PFSK-1 (cell line): Measurements from ENCODE around the gene MAP2.

Experiments
- FOXP2 ChIP-seq: optimal IDR thresholded peaks from 2 replicates; pipeline ENCODE3; 2011; ENCODE audit warnings: borderline replicate concordance, control low read depth, inconsistent platforms; ENCODE audit not compliant: insufficient read depth; ENCODE audit errors: extremely low read length, extremely low read depth
- POLR2AphosphoS5 ChIP-seq: IDR thresholded peaks from 2 replicates; pipeline ENCODE4 v1.6.1; 2012; ENCODE audit warnings: low read depth, mild to moderate bottlenecking, control low read depth, low read length, moderate library complexity
- REST ChIP-seq, 2 experiments: IDR thresholded peaks; 2 replicates each; pipeline versions ENCODE4 v1.6.1 to v1.8.0; 2011 to 2012; ENCODE audit warnings: low read depth in 2 of 2, low read length in 2 of 2, control low read depth in 1 of 2, inconsistent platforms in 1 of 2, mild to moderate bottlenecking in 1 of 2, moderate library complexity in 1 of 2; ENCODE audit not compliant: insufficient read depth in 1 of 2
- SIN3A ChIP-seq: IDR thresholded peaks from 2 replicates; pipeline ENCODE4 v1.6.1; 2012; ENCODE audit warnings: mild to moderate bottlenecking, low read length, moderate library complexity, borderline replicate concordance; ENCODE audit not compliant: insufficient read depth
- TAF1 ChIP-seq: IDR thresholded peaks from 2 replicates; pipeline ENCODE4 v1.6.1; 2012; ENCODE audit warnings: low read length, control low read depth, borderline replicate concordance; ENCODE audit not compliant: insufficient read depth

MAP2 gene

GRCh38 chr2:209463835-209464234 is 40.0 kb downstream of the MAP2 start:
- TF ChIP-seq POLR2AphosphoS5 (no peak), REST (IDR thresholded peaks at IDR 0.05; ENCODE audit: insufficient read depth in 1 of 2, low read depth in 2 of 2, low read length in 2 of 2) (no peak), SIN3A (no peak), FOXP2 (no peak)

GRCh38 chr2:209468846-209469245 is 45.0 kb downstream of the MAP2 start:
- TF ChIP-seq POLR2AphosphoS5 (no peak), SIN3A (no peak), FOXP2 (no peak), TAF1 (no peak), REST (IDR thresholded peaks at IDR 0.05; ENCODE audit: insufficient read depth in 1 of 2, low read depth in 2 of 2, low read length in 2 of 2) (no peak)

GRCh38 chr2:209469481-209469880 is 45.6 kb downstream of the MAP2 start:
- TF ChIP-seq POLR2AphosphoS5: no peak
- no peak for TF ChIP-seq TAF1
- no peak for TF ChIP-seq FOXP2
- TF ChIP-seq REST (IDR thresholded peaks at IDR 0.05; ENCODE audit: insufficient read depth in 1 of 2, low read depth in 2 of 2, low read length in 2 of 2): no peak
- no peak for TF ChIP-seq SIN3A

GRCh38 chr2:209470466-209470865 is 46.6 kb downstream of the MAP2 start:
- TF ChIP-seq TAF1 (no peak), FOXP2 (no peak), POLR2AphosphoS5 (no peak), SIN3A (no peak), REST (IDR thresholded peaks at IDR 0.05; ENCODE audit: insufficient read depth in 1 of 2, low read depth in 2 of 2, low read length in 2 of 2) (no peak)

GRCh38 chr2:209471037-209471436 is 47.2 kb downstream of the MAP2 start:
- TF ChIP-seq POLR2AphosphoS5: no peak
- TF ChIP-seq REST (IDR thresholded peaks at IDR 0.05; ENCODE audit: insufficient read depth in 1 of 2, low read depth in 2 of 2, low read length in 2 of 2): no peak
- TF ChIP-seq TAF1: no peak
- no peak for TF ChIP-seq SIN3A
- TF ChIP-seq FOXP2: no peak
